Measurements from ENCODE around the gene SLC29A4.
"Not testable (repeated sequence)": the region's sequence is repeated elsewhere in the genome, so short reads cannot be mapped to it uniquely, and the experiment has no call there.

- TF ChIP-seq CTCF (IDR thresholded peaks at IDR 0.05 in 2 of 3, conservative IDR thresholded peaks at IDR 0.05 in 1 of 3; ENCODE audit: borderline replicate concordance in 1 of 3, insufficient read depth in 1 of 3, low read depth in 2 of 3, low read length in 2 of 3); EZH2 (IDR thresholded peaks at IDR 0.05); POLR2A (IDR thresholded peaks at IDR 0.05; ENCODE audit: borderline replicate concordance, extremely low read depth, insufficient read depth, insufficient read length); CEBPB (IDR thresholded peaks at IDR 0.05; ENCODE audit: low read depth); YY1 (IDR thresholded peaks at IDR 0.05; ENCODE audit: extremely low read depth, insufficient replicate concordance, low read depth, low read length); TCF7L2 (IDR thresholded peaks at IDR 0.05; ENCODE audit: borderline replicate concordance, extremely low read depth, insufficient read depth, insufficient read length); ZBTB33 (IDR thresholded peaks at IDR 0.05; ENCODE audit: extremely low read depth, insufficient replicate concordance, low read length): not testable (repeated sequence)
- peak; percentile 24; the same call in 1 of the 2 replicates for TF ChIP-seq POLR2AphosphoS5 (IDR thresholded peaks at IDR 0.05; ENCODE audit: low read depth, low read length)
Observed at GRCh38 chr7:5305050-5305449, 22.3 kb downstream of the SLC29A4 start.
